K562 (cell line): ENCODE data around the gene PPP4R3B. TPM values are rescaled to one million over a fixed set of nuclear protein-coding genes. Genes with fewer than 3 reads are reported as not detected.
A peak's percentile ranks its signal among the peaks of the same experiment; 100 is the strongest.

Experiments used
- ATF1 ChIP-seq, 2 experiments: fragments of 450-650 bp in 1 of 2; IDR thresholded peaks; 2 replicates each; pipeline ENCODE4 v1.6.1; 2016; ENCODE audit warnings: missing compliant biosample characterization in 1 of 2, missing genetic modification characterization in 1 of 2
- CBFA2T3 ChIP-seq: fragments of 450-650 bp; IDR thresholded peaks from 2 replicates; pipeline ENCODE4 v1.6.1; 2017
- FOXK1 ChIP-seq: sonication (generic); formaldehyde crosslinking; IDR thresholded peaks from 2 replicates; pipeline ENCODE4 v1.8.0; 2022; ENCODE audit warnings: missing genetic modification reagents, mild to moderate bottlenecking, borderline replicate concordance
- MCM2 ChIP-seq: fragments of 450-650 bp; IDR thresholded peaks from 2 replicates; pipeline ENCODE4 v1.6.1; 2017; ENCODE audit warnings: low read depth, mild to moderate bottlenecking
- MXD1 ChIP-seq: fragments of 250-450 bp; sonication (Bioruptor Pico); IDR thresholded peaks from 2 replicates; pipeline ENCODE4 v1.8.0; 2021; ENCODE audit warnings: borderline replicate concordance, mild to moderate bottlenecking, moderate library complexity; ENCODE audit not compliant: poor library complexity, severe bottlenecking
- PURB ChIP-seq: sonication (generic); formaldehyde crosslinking; IDR thresholded peaks from 2 replicates; pipeline ENCODE4 v1.9.0; 2021; ENCODE audit warnings: low read depth, mild to moderate bottlenecking, missing genetic modification reagents
- TEAD2 ChIP-seq: fragments of 450-650 bp; IDR thresholded peaks from 2 replicates; pipeline ENCODE4 v1.6.1; 2016; ENCODE audit warnings: missing genetic modification characterization, control low read depth, missing compliant biosample characterization
- ZNF124 ChIP-seq: sonication (generic); formaldehyde crosslinking; IDR thresholded peaks from 2 replicates; pipeline ENCODE4 v1.8.1; 2022; ENCODE audit warnings: missing genetic modification reagents
- ZNF407 ChIP-seq: fragments of 450-650 bp; IDR thresholded peaks from 2 replicates; pipeline ENCODE4 v1.6.1; 2016; ENCODE audit warnings: low read depth
- ZNF695 ChIP-seq: fragments of 450-650 bp; formaldehyde crosslinking; IDR thresholded peaks from 2 replicates; pipeline ENCODE4 v1.4.0; 2020; ENCODE audit warnings: mild to moderate bottlenecking, moderate library complexity
- ZZZ3 ChIP-seq: fragments of 450-650 bp; IDR thresholded peaks from 2 replicates; pipeline ENCODE4 v1.6.1; 2016; ENCODE audit warnings: antibody characterized with exemption, mild to moderate bottlenecking, moderate library complexity
- polyA plus RNA-seq, 8 experiments: library from polyadenylated mRNA; depleted of rRNA in 4 of 8; stranded (reverse) in 5 of 8; unstranded in 3 of 8; fragments of >200 nt; fragmentation: Nextera tagmentation in 2 of 8; fragmentation: Illumina TruSeq in 1 of 8; extraction: Ambion mirVana in 2 of 8; extraction: Trizol in 1 of 8; gene quantifications; 2 replicates each; pipeline versions ENCODE4 v1.2.1 to v1.2.3, GENCODE V29; 2011 to 2014; ENCODE audit warnings: inconsistent platforms in 1 of 8, missing spikeins in 1 of 8
- total RNA-seq, 7 experiments: library from RNA; depleted of rRNA in 6 of 7; stranded (reverse); fragments of >200 nt in 6 of 7; fragmentation: Illumina TruSeq in 2 of 7; extraction: Trizol in 2 of 7; gene quantifications; 2 replicates each; pipeline versions ENCODE4 v1.2.1 to v1.2.3, GENCODE V29; 2011 to 2021; ENCODE audit warnings: low replicate concordance in 1 of 7

The PPP4R3B gene
- total and polyA plus RNA-seq, 9 of the 15 experiments (the other 6 are each of a cell fraction or from before 2014, with no cell fraction given) = 13.2 to 59.2 (median 41.9) TPM

- TF ChIP-seq ZNF407 = peak; percentile 99
- no peak for TF ChIP-seq MCM2
- no peak for TF ChIP-seq PURB (CRISPR knock-in tag)
- no peak for TF ChIP-seq ZNF124 (CRISPR knock-in tag)
- TF ChIP-seq FOXK1 (CRISPR knock-in tag) = peak; percentile 45; the same call in 1 of the 2 replicates
- TF ChIP-seq MXD1 = no peak
- TF ChIP-seq ZNF695 (CRISPR knock-in tag) = no peak
- peak; percentile 76; the same call in 1 of the 2 replicates for TF ChIP-seq ZZZ3
- peak; percentile 42 for TF ChIP-seq ATF1 (CRISPR knock-in tag; IDR thresholded peaks at IDR 0.05)
- peak; percentile 96 for TF ChIP-seq ATF1 (tag; IDR thresholded peaks at IDR 0.05)
- peak; percentile 39; the same call in 1 of the 2 replicates for TF ChIP-seq TEAD2
- TF ChIP-seq CBFA2T3 = no peak; the same call in 1 of the 2 replicates
Measured at GRCh38 chr2:55617175-55618024, at the start of gene PPP4R3B (continued).
